Fibroblast of lung (primary cell): ENCODE results near the gene FGF14. TPM values are rescaled to one million over a fixed set of nuclear protein-coding genes. Genes with fewer than 3 reads are reported as not detected.

Experiments
- DNase-seq, 2 donors: peaks; one replicate each; pipeline versions ENCODE4 v3.0.0 to v3.0.0-alpha.2; 2010; ENCODE audit warnings: low read depth in 2 of 2
- H2AFZ ChIP-seq: 2 replicates; pipeline ENCODE4 v1.5.1; 2012; ENCODE audit warnings: low read length, control low read depth, inconsistent platforms
- H3K27ac ChIP-seq: 2 replicates; pipeline ENCODE4 v1.5.1; 2011; ENCODE audit warnings: low read length, control low read depth; ENCODE audit not compliant: insufficient read depth
- H3K27me3 ChIP-seq: 2 replicates; pipeline ENCODE4 v1.5.1; 2011; ENCODE audit warnings: mild to moderate bottlenecking, low read length; ENCODE audit not compliant: control insufficient read depth, insufficient read depth
- H3K36me3 ChIP-seq: 2 replicates; pipeline ENCODE4 v1.5.1; 2011; ENCODE audit warnings: low read length; ENCODE audit not compliant: control insufficient read depth, insufficient read depth
- H3K4me1 ChIP-seq: 2 replicates; pipeline ENCODE4 v1.5.1; 2011; ENCODE audit warnings: low read length; ENCODE audit not compliant: control insufficient read depth, insufficient read depth; ENCODE audit errors: extremely low read depth
- H3K4me2 ChIP-seq: 2 replicates; pipeline ENCODE4 v1.5.1; 2011; ENCODE audit warnings: low read length, control low read depth; ENCODE audit not compliant: insufficient read depth; ENCODE audit errors: extremely low read depth
- H3K4me3 ChIP-seq, 4 experiments: fragments of 200-600 bp in 1 of 4; sonication (generic) in 1 of 4; replicated peaks in 1 of 4; 2 replicates each; pipeline ENCODE4 v1.5.1; 2011 to 2016; ENCODE audit warnings: low read length in 4 of 4, low read depth in 3 of 4, mild to moderate bottlenecking in 3 of 4, control low read depth in 2 of 4, inconsistent platforms in 1 of 4, mixed read lengths in 1 of 4; ENCODE audit not compliant: insufficient read depth in 1 of 4; ENCODE audit errors: control extremely low read depth in 1 of 4
- H3K79me2 ChIP-seq: 2 replicates; pipeline ENCODE4 v1.5.1; 2012; ENCODE audit warnings: mild to moderate bottlenecking, low read length, inconsistent platforms; ENCODE audit not compliant: control insufficient read depth, insufficient read depth
- H3K9ac ChIP-seq: 2 replicates; pipeline ENCODE4 v1.5.1; 2011; ENCODE audit warnings: mild to moderate bottlenecking, low read length, control low read depth; ENCODE audit not compliant: insufficient read depth
- H3K9me3 ChIP-seq: 2 replicates; pipeline ENCODE4 v1.5.1; 2012; ENCODE audit warnings: low read depth, low read length; ENCODE audit not compliant: control insufficient read depth, insufficient read depth
- H4K20me1 ChIP-seq: 2 replicates; pipeline ENCODE4 v1.5.1; 2011; ENCODE audit warnings: low read length; ENCODE audit not compliant: control insufficient read depth, insufficient read depth; ENCODE audit errors: extremely low read depth
- EZH2 ChIP-seq: IDR thresholded peaks from 2 replicates; pipeline ENCODE4 v1.5.1; 2012; ENCODE audit warnings: low read length, control low read depth, mild to moderate bottlenecking; ENCODE audit errors: missing control alignments
- polyA plus RNA-seq, 2 donors: library from polyadenylated mRNA; depleted of rRNA in 1 of 2; stranded (reverse) in 1 of 2; unstranded in 1 of 2; fragments of >200 nt; gene quantifications; 2 replicates each; pipeline ENCODE4 v1.2.1, GENCODE V29; 2011 to 2012; ENCODE audit warnings: missing spikeins in 1 of 2
- total RNA-seq: library from RNA; depleted of rRNA; stranded (reverse); fragments of >200 nt; gene quantifications from 2 replicates; pipeline ENCODE4 v1.2.1, GENCODE V29; 2014
- TF ChIP-seq, protein P1 (sequence below), 2 donors: IDR thresholded peaks in 1 of 2; conservative IDR thresholded peaks in 1 of 2; 1 replicate in 1 of 2; 2 replicates in 1 of 2; pipeline ENCODE4 v1.5.1; 2011 to 2012; ENCODE audit warnings: low read length in 2 of 2, control low read depth in 1 of 2, inconsistent platforms in 1 of 2, low read depth in 1 of 2, mild to moderate bottlenecking in 1 of 2

The FGF14 gene
- total and polyA plus RNA-seq, 2 donors (not counting 1 experiment from before 2014, with no cell fraction given) = 0.94 to 7.8 TPM

DNA sequence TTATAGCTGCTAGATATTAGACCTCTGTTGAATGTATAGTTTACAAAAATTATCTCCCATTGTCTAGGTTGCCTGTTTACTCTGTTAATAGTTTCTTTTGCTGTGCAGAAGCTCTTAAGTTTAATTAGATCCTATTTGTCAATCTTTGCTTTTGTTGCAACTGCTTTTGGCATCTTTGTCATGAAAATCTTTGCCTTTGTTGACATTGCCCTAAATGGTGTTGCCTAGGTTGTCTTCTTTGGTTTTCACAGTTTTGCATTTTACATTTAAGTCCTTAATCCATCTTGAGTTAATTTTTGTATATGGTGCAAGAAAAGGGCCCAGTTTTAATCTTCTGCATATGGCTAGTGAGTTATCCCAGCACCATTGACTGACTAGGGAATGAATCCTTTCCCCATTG lies 618.3 kb downstream of the FGF14 start:
- Histone ChIP-seq H3K27ac (no peak overlapping the region), H3K9ac (no peak overlapping the region), H4K20me1 (no peaks in the 10 kb centered on the region), H3K9me3 (no peaks in the 10 kb centered on the region), H3K79me2 (no peaks in the 10 kb centered on the region), H3K4me3 (no peak overlapping the region), H3K36me3 (no peaks in the 10 kb centered on the region), H3K27me3 (no peaks in the 10 kb centered on the region), H3K4me2 (no peak overlapping the region), H3K4me1 (no peaks in the 10 kb centered on the region), H2AFZ (no peak overlapping the region)
- no peak for TF ChIP-seq EZH2
- TF ChIP-seq, protein P1, sequence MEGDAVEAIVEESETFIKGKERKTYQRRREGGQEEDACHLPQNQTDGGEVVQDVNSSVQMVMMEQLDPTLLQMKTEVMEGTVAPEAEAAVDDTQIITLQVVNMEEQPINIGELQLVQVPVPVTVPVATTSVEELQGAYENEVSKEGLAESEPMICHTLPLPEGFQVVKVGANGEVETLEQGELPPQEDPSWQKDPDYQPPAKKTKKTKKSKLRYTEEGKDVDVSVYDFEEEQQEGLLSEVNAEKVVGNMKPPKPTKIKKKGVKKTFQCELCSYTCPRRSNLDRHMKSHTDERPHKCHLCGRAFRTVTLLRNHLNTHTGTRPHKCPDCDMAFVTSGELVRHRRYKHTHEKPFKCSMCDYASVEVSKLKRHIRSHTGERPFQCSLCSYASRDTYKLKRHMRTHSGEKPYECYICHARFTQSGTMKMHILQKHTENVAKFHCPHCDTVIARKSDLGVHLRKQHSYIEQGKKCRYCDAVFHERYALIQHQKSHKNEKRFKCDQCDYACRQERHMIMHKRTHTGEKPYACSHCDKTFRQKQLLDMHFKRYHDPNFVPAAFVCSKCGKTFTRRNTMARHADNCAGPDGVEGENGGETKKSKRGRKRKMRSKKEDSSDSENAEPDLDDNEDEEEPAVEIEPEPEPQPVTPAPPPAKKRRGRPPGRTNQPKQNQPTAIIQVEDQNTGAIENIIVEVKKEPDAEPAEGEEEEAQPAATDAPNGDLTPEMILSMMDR (conservative IDR thresholded peaks at IDR 0.05 in 1 of 2, IDR thresholded peaks at IDR 0.05 in 1 of 2; ENCODE audit: low read depth in 1 of 2, low read length in 2 of 2) = no peak
- no peak for DNase-seq

GRCh38 chr13:101780211-101780610 lies 621.6 kb downstream of the FGF14 start:
- Histone ChIP-seq H3K79me2 (no peaks in the 10 kb centered on the region), H2AFZ (no peak overlapping the region), H3K36me3 (no peaks in the 10 kb centered on the region), H3K4me1 (no peaks in the 10 kb centered on the region), H3K9me3 (no peaks in the 10 kb centered on the region), H3K27ac (no peak overlapping the region), H3K4me2 (no peak overlapping the region), H3K9ac (no peak overlapping the region), H4K20me1 (no peaks in the 10 kb centered on the region), H3K27me3 (no peaks in the 10 kb centered on the region), H3K4me3 (no peak overlapping the region)
- TF ChIP-seq EZH2 = no peak
- TF ChIP-seq, protein P1 (conservative IDR thresholded peaks at IDR 0.05 in 1 of 2, IDR thresholded peaks at IDR 0.05 in 1 of 2; ENCODE audit: low read depth in 1 of 2, low read length in 2 of 2) = no peak
- no peak for DNase-seq

- no peak overlapping the region for H3K4me2 ChIP-seq
- no peak overlapping the region for H2AFZ ChIP-seq
- DNase-seq = no peak
- TF ChIP-seq, protein P1 (conservative IDR thresholded peaks at IDR 0.05 in 1 of 2, IDR thresholded peaks at IDR 0.05 in 1 of 2; ENCODE audit: low read depth in 1 of 2, low read length in 2 of 2) = no peak
- TF ChIP-seq EZH2 = no peak
- no peak overlapping the region for H3K9ac ChIP-seq
- H3K4me3 ChIP-seq = no peak overlapping the region
- no peaks in the 10 kb centered on the region for H4K20me1 ChIP-seq
- no peaks in the 10 kb centered on the region for H3K27me3 ChIP-seq
- H3K36me3 ChIP-seq = no peaks in the 10 kb centered on the region
- H3K27ac ChIP-seq = no peak overlapping the region
- no peaks in the 10 kb centered on the region for H3K4me1 ChIP-seq
- no peaks in the 10 kb centered on the region for H3K79me2 ChIP-seq
- no peaks in the 10 kb centered on the region for H3K9me3 ChIP-seq
These were observed 622.7 kb downstream of the FGF14 start for GRCh38 chr13:101779147-101779546.
